GM23248 (cell line): ENCODE measurements around the gene DIO1. TPM values are rescaled to one million over a fixed set of nuclear protein-coding genes. Genes with fewer than 3 reads are reported as not detected.

Experiments used
- DNase-seq: peaks from one replicate; pipeline ENCODE4 v3.0.0-alpha.2; 2015
- H2AFZ ChIP-seq: fragments of 200-600 bp; sonication (generic); 2 replicates; pipeline ENCODE4 v1.6.1; 2016; ENCODE audit warnings: antibody characterized with exemption
- H3F3A ChIP-seq: fragments of 200-600 bp; sonication (generic); 2 replicates; pipeline ENCODE4 v1.6.1; 2016; ENCODE audit warnings: mild to moderate bottlenecking, antibody characterized with exemption, mixed run types; ENCODE audit not compliant: insufficient read depth
- H3K27ac ChIP-seq: fragments of 200-600 bp; sonication (generic); 2 replicates; pipeline ENCODE4 v1.5.1; 2016; ENCODE audit warnings: mild to moderate bottlenecking
- H3K27me3 ChIP-seq: fragments of 200-600 bp; sonication (generic); replicated peaks from 2 replicates; pipeline ENCODE4 v1.6.1; 2016; ENCODE audit warnings: mild to moderate bottlenecking; ENCODE audit not compliant: insufficient read depth
- H3K36me3 ChIP-seq: fragments of 200-600 bp; sonication (generic); 2 replicates; pipeline ENCODE4 v1.6.1; 2016; ENCODE audit warnings: low read depth, mild to moderate bottlenecking
- H3K4me1 ChIP-seq: fragments of 200-600 bp; sonication (generic); 2 replicates; pipeline ENCODE4 v1.6.1; 2016; ENCODE audit warnings: mild to moderate bottlenecking; ENCODE audit not compliant: insufficient read depth
- H3K4me2 ChIP-seq: fragments of 200-600 bp; sonication (generic); one replicate; pipeline ENCODE4 v1.6.1; 2016; ENCODE audit warnings: mild to moderate bottlenecking; ENCODE audit not compliant: unreplicated experiment
- H3K4me3 ChIP-seq: fragments of 200-600 bp; sonication (generic); 2 replicates; pipeline ENCODE4 v1.5.1; 2016; ENCODE audit warnings: mild to moderate bottlenecking
- H3K79me2 ChIP-seq: fragments of 200-600 bp; sonication (generic); 2 replicates; pipeline ENCODE4 v1.6.1; 2016; ENCODE audit warnings: mild to moderate bottlenecking; ENCODE audit not compliant: insufficient read depth
- H3K9ac ChIP-seq: fragments of 200-600 bp; sonication (generic); 2 replicates; pipeline ENCODE4 v1.6.1; 2016; ENCODE audit warnings: mild to moderate bottlenecking
- H3K9me2 ChIP-seq: fragments of 200-600 bp; sonication (generic); 2 replicates; pipeline ENCODE4 v1.6.1; 2016; ENCODE audit warnings: mixed run types, mild to moderate bottlenecking, moderate library complexity; ENCODE audit not compliant: insufficient read depth
- H3K9me3 ChIP-seq: fragments of 200-600 bp; sonication (generic); one replicate; pipeline ENCODE4 v1.6.1; 2017; ENCODE audit warnings: low read depth
- H4K20me1 ChIP-seq: fragments of 200-600 bp; sonication (generic); 2 replicates; pipeline ENCODE4 v1.6.0; 2016; ENCODE audit not compliant: insufficient read depth
- EZH2 ChIP-seq: fragments of 200-600 bp; sonication (generic); IDR thresholded peaks from 2 replicates; pipeline ENCODE4 v1.6.1; 2018; ENCODE audit warnings: antibody characterized with exemption, mild to moderate bottlenecking; ENCODE audit not compliant: insufficient read depth, poor library complexity, severe bottlenecking
- EZH2phosphoT487 ChIP-seq: fragments of 200-600 bp; sonication (generic); IDR thresholded peaks from 2 replicates; pipeline ENCODE4 v1.6.1; 2018; ENCODE audit warnings: antibody characterized with exemption, moderate library complexity, mild to moderate bottlenecking, low read depth; ENCODE audit not compliant: insufficient read depth
- WGBS, 2 experiments: methylation state at CpG; one replicate each; pipeline ENCODE4 v1.1.6; 2015 to 2017; ENCODE audit warnings: low lambda C conversion rate in 2 of 2, low coverage in 1 of 2; ENCODE audit errors: missing lambda C conversion rate in 2 of 2; 5-methylcytosine and 5-hydroxymethylcytosine counted together
- in situ Hi-C: fragments of 300-500 bp; cut with MboI; formaldehyde crosslinking; loops from 2 replicates; pipeline ENCODE4 v1.15.0; 2020
- polyA plus RNA-seq: library from polyadenylated mRNA; unstranded; fragments of >200 nt; fragmentation: Nextera tagmentation; extraction: Ambion mirVana; gene quantifications from 2 replicates; pipeline ENCODE4 v1.2.1, GENCODE V29; 2016
- total RNA-seq: library from RNA; depleted of rRNA; stranded (reverse); fragments of >200 nt; shearing (Covaris generic); gene quantifications from 2 replicates; pipeline ENCODE4 v1.2.3, GENCODE V29; 2014

The DIO1 gene
- total and polyA plus RNA-seq, 2 experiments from 2014 or later: not detected

GRCh38 chr1:53891678-53892077 is 2.3 kb upstream of the DIO1 start:
- H3K79me2 ChIP-seq: no peaks in the 10 kb centered on the region
- peaks cover 16% of the 10 kb centered on the region for H3F3A ChIP-seq
- H3K9me2 ChIP-seq: no peaks in the 10 kb centered on the region
- no peak overlapping the region for H3K27ac ChIP-seq
- no peak for TF ChIP-seq EZH2phosphoT487
- H3K4me1 ChIP-seq: peaks cover 15% of the 10 kb centered on the region
- no peaks in the 10 kb centered on the region for H3K27me3 ChIP-seq
- no peak for DNase-seq
- in situ Hi-C loops: no loop called here
- no peak overlapping the region for H2AFZ ChIP-seq
- 96 to 98% methylated on average over 2 of the region's 2 CpGs for WGBS, 2 experiments
- H3K36me3 ChIP-seq: no peaks in the 10 kb centered on the region
- no peaks in the 10 kb centered on the region for H4K20me1 ChIP-seq
- H3K9me3 ChIP-seq: no peaks in the 10 kb centered on the region
- no peak overlapping the region for H3K4me3 ChIP-seq
- no peak overlapping the region for H3K4me2 ChIP-seq
- H3K9ac ChIP-seq: no peak overlapping the region

GRCh38 chr1:53892911-53893310 is 1.1 kb upstream of the DIO1 start:
- H3K9me2 ChIP-seq: no peaks in the 10 kb centered on the region
- WGBS, 2 experiments: 89 to 94% methylated on average over 5 of the region's 5 CpGs
- H3K79me2 ChIP-seq: no peaks in the 10 kb centered on the region
- H3K4me1 ChIP-seq: peaks cover 28% of the 10 kb centered on the region
- H4K20me1 ChIP-seq: no peaks in the 10 kb centered on the region
- DNase-seq: no peak
- TF ChIP-seq EZH2phosphoT487 (no peak), EZH2 (no peak)
- H3F3A ChIP-seq: peaks cover 25% of the 10 kb centered on the region
- no peak overlapping the region for H3K4me3 ChIP-seq
- no peaks in the 10 kb centered on the region for H3K36me3 ChIP-seq
- H2AFZ ChIP-seq: no peak overlapping the region
- H3K9ac ChIP-seq: no peak overlapping the region
- H3K27ac ChIP-seq: no peak overlapping the region
- no peak overlapping the region for H3K4me2 ChIP-seq
- H3K27me3 ChIP-seq: no peaks in the 10 kb centered on the region
- in situ Hi-C loops: no loop called here
- H3K9me3 ChIP-seq: no peaks in the 10 kb centered on the region

- peaks cover 28% of the 10 kb centered on the region for H3K4me1 ChIP-seq
- no peaks in the 10 kb centered on the region for H3K27me3 ChIP-seq
- H3K79me2 ChIP-seq: no peaks in the 10 kb centered on the region
- H3K36me3 ChIP-seq: no peaks in the 10 kb centered on the region
- no peak overlapping the region for H3K27ac ChIP-seq
- DNase-seq: no peak
- H3K9ac ChIP-seq: no peak overlapping the region
- H3K4me3 ChIP-seq: no peak overlapping the region
- no peaks in the 10 kb centered on the region for H4K20me1 ChIP-seq
- TF ChIP-seq EZH2: no peak
- no peak for TF ChIP-seq EZH2phosphoT487
- no peaks in the 10 kb centered on the region for H3K9me3 ChIP-seq
- peaks cover 40% of the 10 kb centered on the region for H3F3A ChIP-seq
- no peak overlapping the region for H3K4me2 ChIP-seq
- H3K9me2 ChIP-seq: no peaks in the 10 kb centered on the region
- in situ Hi-C loops: no loop called here
- no peak overlapping the region for H2AFZ ChIP-seq
- 94% methylated on average over 5 of the region's 5 CpGs for WGBS, 2 experiments
Observed at GRCh38 chr1:53894644-53895043, 657 bp downstream of the DIO1 start.

- Histone ChIP-seq H3K4me3 (no peak overlapping the region), H3K36me3 (no peaks in the 10 kb centered on the region), H3K4me1 (peaks cover 27% of the 10 kb centered on the region), H3K9me3 (no peaks in the 10 kb centered on the region), H4K20me1 (no peaks in the 10 kb centered on the region), H3F3A (peaks cover 36% of the 10 kb centered on the region), H2AFZ (no peak overlapping the region), H3K4me2 (no peak overlapping the region), H3K27me3 (no peaks in the 10 kb centered on the region), H3K9me2 (no peaks in the 10 kb centered on the region), H3K9ac (no peak overlapping the region), H3K79me2 (no peaks in the 10 kb centered on the region), H3K27ac (no peak overlapping the region)
- WGBS, 2 experiments: 41 to 42% methylated on average over 6 of the region's 6 CpGs
- TF ChIP-seq EZH2 (no peak), EZH2phosphoT487 (no peak)
- in situ Hi-C loops: no loop called here
- peak; percentile 14 for DNase-seq
Observed at GRCh38 chr1:53895421-53895820, 1.4 kb downstream of the DIO1 start.
